H1 (cell line): Measurements from ENCODE around the gene SCPEP1. TPM values are rescaled to one million over a fixed set of nuclear protein-coding genes. Genes with fewer than 3 reads are reported as not detected.

ENCODE experiments used
- CTCF ChIA-PET: fragments of 300-600 bp; sonication (Branson Sonifier 250); formaldehyde crosslinking; loops from one replicate; lab custom pipeline; 2021; ENCODE audit not compliant: partially characterized antibody; lab: Charles Lee
- POLR2A ChIA-PET: fragments of 300-600 bp; sonication (Branson Sonifier 250); formaldehyde crosslinking; loops from one replicate; lab custom pipeline; 2021; ENCODE audit warnings: inconsistent platforms; ENCODE audit not compliant: partially characterized antibody; lab: Charles Lee
- DNase-seq, 2 experiments: peaks; one replicate each; pipeline versions ENCODE4 v3.0.0 to v3.0.0-alpha.2; 2010 to 2022; ENCODE audit warnings: low spot score in 2 of 2, low read depth in 1 of 2, mixed read lengths in 1 of 2
- FAIRE-seq: peaks from 2 replicates; lab custom pipeline; 2011; peaks lifted over from hg19 to GRCh38; lab: Jason Lieb, UNC
- H2AFZ ChIP-seq: 2 replicates; pipeline ENCODE4 v1.8.1; 2012; ENCODE audit warnings: low read length, inconsistent platforms
- H2AK5ac ChIP-seq: 2 replicates; pipeline ENCODE4 v1.6.1; 2013; ENCODE audit warnings: low read depth, low read length
- H2BK120ac ChIP-seq: replicated peaks from 2 replicates; pipeline ENCODE3; 2013; ENCODE audit warnings: low read depth, low read length, inconsistent platforms
- H2BK12ac ChIP-seq: 2 replicates; pipeline ENCODE4 v1.6.1; 2013; ENCODE audit warnings: low read depth, low read length
- H2BK15ac ChIP-seq: 2 replicates; pipeline ENCODE4 v1.6.1; 2013; ENCODE audit warnings: low read length
- H2BK20ac ChIP-seq: 2 replicates; pipeline ENCODE4 v1.6.1; 2013; ENCODE audit warnings: low read length
- H2BK5ac ChIP-seq: 2 replicates; pipeline ENCODE4 v1.6.1; 2013; ENCODE audit warnings: low read depth, low read length
- H3K14ac ChIP-seq: 2 replicates; pipeline ENCODE4 v1.6.1; 2013; ENCODE audit warnings: inconsistent platforms; ENCODE audit not compliant: insufficient read length
- H3K18ac ChIP-seq: 2 replicates; pipeline ENCODE4 v1.6.1; 2013; ENCODE audit warnings: low read length; ENCODE audit errors: extremely low read depth
- H3K23ac ChIP-seq: 2 replicates; pipeline ENCODE4 v1.6.1; 2013; ENCODE audit warnings: inconsistent platforms; ENCODE audit not compliant: insufficient read length
- H3K23me2 ChIP-seq: 2 replicates; pipeline ENCODE4 v1.6.1; 2013; ENCODE audit warnings: low read depth, low read length
- H3K27ac ChIP-seq: 2 replicates; pipeline ENCODE4 v1.6.1; 2011; ENCODE audit warnings: low read depth, low read length, inconsistent platforms
- H3K27me3 ChIP-seq, 4 experiments: replicated peaks in 1 of 4; 1 replicate in 1 of 4; 2 replicates in 3 of 4; pipeline versions ENCODE4 v1.6.1 to v1.8.1; 2011 to 2013; ENCODE audit warnings: low read length in 3 of 4, mild to moderate bottlenecking in 3 of 4, inconsistent platforms in 2 of 4, mixed read lengths in 2 of 4, moderate library complexity in 1 of 4; ENCODE audit not compliant: control insufficient read depth in 3 of 4, insufficient read depth in 3 of 4; ENCODE audit errors: extremely low read depth in 1 of 4
- H3K36me3 ChIP-seq, 4 experiments: 2 replicates each; pipeline versions ENCODE4 v1.6.1 to v1.8.1; 2011 to 2013; ENCODE audit warnings: mild to moderate bottlenecking in 4 of 4, low read length in 3 of 4, moderate library complexity in 2 of 4, control low read depth in 1 of 4, inconsistent platforms in 1 of 4; ENCODE audit not compliant: insufficient read depth in 4 of 4, control insufficient read depth in 2 of 4
- H3K4ac ChIP-seq: replicated peaks from 2 replicates; pipeline ENCODE3; 2013; ENCODE audit warnings: low read length, low read depth, mixed read lengths, inconsistent platforms; ENCODE audit not compliant: insufficient read length
- H3K4me1 ChIP-seq, 4 experiments: replicated peaks in 1 of 4; 1 replicate in 1 of 4; 2 replicates in 3 of 4; pipeline versions ENCODE4 v1.6.1 to v1.8.1; 2011 to 2013; ENCODE audit warnings: low read length in 3 of 4, inconsistent platforms in 2 of 4, mixed read lengths in 1 of 4; ENCODE audit not compliant: insufficient read depth in 4 of 4, control insufficient read depth in 3 of 4
- H3K4me2 ChIP-seq, 2 experiments: 2 replicates each; pipeline versions ENCODE4 v1.6.1 to v1.8.1; 2011 to 2013; ENCODE audit warnings: low read depth in 2 of 2, low read length in 2 of 2, control low read depth in 1 of 2, inconsistent platforms in 1 of 2, mild to moderate bottlenecking in 1 of 2; ENCODE audit not compliant: insufficient read depth in 1 of 2
- H3K4me3 ChIP-seq, 4 experiments: fragments of 200-600, 300-600 bp in 1 of 4; sonication (generic), shearing (Covaris generic), sonication (Bioruptor Twin) in 1 of 4; 2 replicates each; pipeline versions ENCODE4 v1.5.1 to v1.8.1; 2011 to 2016; ENCODE audit warnings: low read length in 4 of 4, low read depth in 3 of 4, control low read depth in 2 of 4, inconsistent platforms in 2 of 4, mild to moderate bottlenecking in 2 of 4, mixed read lengths in 1 of 4, moderate library complexity in 1 of 4; ENCODE audit not compliant: insufficient read depth in 2 of 4; ENCODE audit errors: extremely low read depth in 1 of 4
- H3K56ac ChIP-seq: replicated peaks from 2 replicates; pipeline ENCODE3; 2013; ENCODE audit warnings: low read depth, mild to moderate bottlenecking, mixed read lengths, low read length, inconsistent platforms; ENCODE audit not compliant: insufficient read length
- H3K79me1 ChIP-seq: 2 replicates; pipeline ENCODE4 v1.6.1; 2013; ENCODE audit warnings: low read depth, low read length, control low read depth
- H3K79me2 ChIP-seq, 2 experiments: 2 replicates each; pipeline versions ENCODE4 v1.6.1 to v1.8.1; 2012 to 2013; ENCODE audit warnings: low read length in 2 of 2, mild to moderate bottlenecking in 2 of 2, inconsistent platforms in 1 of 2; ENCODE audit not compliant: insufficient read depth in 2 of 2, control insufficient read depth in 1 of 2
- H3K9ac ChIP-seq, 4 experiments: replicated peaks in 1 of 4; 1 replicate in 1 of 4; 2 replicates in 3 of 4; pipeline versions ENCODE4 v1.6.1 to v1.8.1; 2011 to 2013; ENCODE audit warnings: low read depth in 3 of 4, low read length in 3 of 4, control low read depth in 2 of 4, mild to moderate bottlenecking in 2 of 4, moderate library complexity in 2 of 4, inconsistent platforms in 1 of 4; ENCODE audit errors: extremely low read depth in 1 of 4
- H3K9me3 ChIP-seq, 2 experiments: 2 replicates each; pipeline versions ENCODE4 v1.6.1 to v1.8.1; 2012 to 2013; ENCODE audit warnings: mild to moderate bottlenecking in 2 of 2, moderate library complexity in 2 of 2, control low read depth in 1 of 2, inconsistent platforms in 1 of 2, low read depth in 1 of 2, low read length in 1 of 2, mixed read lengths in 1 of 2; ENCODE audit not compliant: insufficient read depth in 2 of 2
- H4K20me1 ChIP-seq, 2 experiments: replicated peaks in 1 of 2; 2 replicates each; pipeline versions ENCODE3 to v1.8.1; 2011 to 2013; ENCODE audit warnings: inconsistent platforms in 2 of 2, low read length in 2 of 2, mild to moderate bottlenecking in 1 of 2; ENCODE audit not compliant: insufficient read depth in 2 of 2, control insufficient read depth in 1 of 2
- H4K5ac ChIP-seq: 2 replicates; pipeline ENCODE4 v1.6.1; 2013; ENCODE audit warnings: low read length, low read depth, mixed read lengths, inconsistent platforms; ENCODE audit not compliant: insufficient read length
- H4K8ac ChIP-seq: 2 replicates; pipeline ENCODE4 v1.8.0; 2013; ENCODE audit warnings: mild to moderate bottlenecking, moderate library complexity, low read length, inconsistent platforms; ENCODE audit not compliant: insufficient read depth; ENCODE audit errors: extremely low read depth
- H4K91ac ChIP-seq: replicated peaks from 2 replicates; pipeline ENCODE3; 2013; ENCODE audit warnings: low read length, mixed read lengths, inconsistent platforms; ENCODE audit not compliant: insufficient read length
- ASH2L ChIP-seq: fragments of 200-600, 300-600 bp; sonication (generic); IDR thresholded peaks from one replicate; pipeline ENCODE4 v1.7.1; 2017; ENCODE audit warnings: low read length
- EP300 ChIP-seq, 2 experiments: IDR thresholded peaks; 1 replicate in 1 of 2; 2 replicates in 1 of 2; pipeline ENCODE4 v1.6.1; 2011 to 2012; ENCODE audit warnings: low read depth in 2 of 2, low read length in 2 of 2, mild to moderate bottlenecking in 2 of 2, borderline replicate concordance in 1 of 2, inconsistent platforms in 1 of 2, moderate library complexity in 1 of 2
- FOSL1 ChIP-seq: IDR thresholded peaks from 2 replicates; pipeline ENCODE4 v1.6.1; 2011; ENCODE audit warnings: mild to moderate bottlenecking, low read depth, low read length, moderate library complexity; ENCODE audit not compliant: insufficient read depth
- RAD21 ChIP-seq, 2 experiments: IDR thresholded peaks in 1 of 2; conservative IDR thresholded peaks in 1 of 2; 2 replicates each; pipeline ENCODE4 v1.6.1; 2011; ENCODE audit warnings: low read depth in 2 of 2, low read length in 2 of 2, improper control_type of control experiment in 1 of 2, inconsistent platforms in 1 of 2, mild to moderate bottlenecking in 1 of 2, moderate library complexity in 1 of 2
- RFX5 ChIP-seq: IDR thresholded peaks from 2 replicates; pipeline ENCODE4 v1.6.1; 2011; ENCODE audit warnings: low read depth, low read length, improper control_type of control experiment, borderline replicate concordance
- SRF ChIP-seq: IDR thresholded peaks from 2 replicates; pipeline ENCODE4 v1.6.1; 2011; ENCODE audit warnings: mild to moderate bottlenecking, low read depth, low read length, moderate library complexity
- SUZ12 ChIP-seq: fragments of 200-600 bp; sonication (generic); IDR thresholded peaks from 2 replicates; pipeline ENCODE4 v1.6.1; 2012; ENCODE audit warnings: mild to moderate bottlenecking, inconsistent platforms, low read length, moderate library complexity, mixed read lengths
- WGBS, 2 experiments: shearing (Covaris generic) in 1 of 2; methylation state at CpG; one replicate each; pipeline versions ENCODE4 v1.1.6 to v1.1.7; 2013 to 2015; ENCODE audit warnings: low lambda C conversion rate in 2 of 2, mixed read lengths in 2 of 2, inconsistent platforms in 1 of 2, low coverage in 1 of 2, missing lambda C conversion rate in 1 of 2; ENCODE audit not compliant: insufficient replicate concordance in 2 of 2, insufficient coverage in 1 of 2, insufficient read length in 1 of 2; ENCODE audit errors: extremely low coverage in 1 of 2, missing lambda C conversion rate in 1 of 2; 5-methylcytosine and 5-hydroxymethylcytosine counted together
- polyA plus RNA-seq, 7 experiments: library from polyadenylated mRNA; depleted of rRNA in 3 of 7; stranded (reverse) in 5 of 7; unstranded in 2 of 7; fragments of >200 nt in 5 of 7; fragments of 200-250 nt in 2 of 7; gene quantifications; 1 replicate in 5 of 7; 2 replicates in 1 of 7; 4 replicates in 1 of 7; pipeline versions ENCODE4 v1.2.1 to v1.2.3, GENCODE V29; 2011 to 2013; ENCODE audit warnings: missing spikeins in 2 of 7, mixed read lengths in 2 of 7
- total RNA-seq: library from RNA; stranded (reverse); fragmentation: NEBNext Ultra II Directional; extraction: Animal tissue kit (Norgen Biotek cat#: 25700); gene quantifications from 2 replicates; pipeline ENCODE4 v1.2.1, GENCODE V29; 2021

SCPEP1 gene
- total and polyA plus RNA-seq, 2 of the 8 experiments (the other 6 are each of a cell fraction or from before 2014, with no cell fraction given) = 30.7 to 52.6 TPM

- Histone ChIP-seq H3K9me3 (no peaks in the 10 kb centered on the region), H3K4ac (no peak overlapping the region), H3K56ac (no peak overlapping the region), H3K4me1 (no peaks in the 10 kb centered on the region), H3K27me3 (no peaks in the 10 kb centered on the region), H2BK12ac (no peak overlapping the region), H3K4me2 (no peak overlapping the region), H2AFZ (no peak overlapping the region), H2BK15ac (no peak overlapping the region), H4K91ac (no peak overlapping the region), H3K27ac (no peak overlapping the region), H3K9ac (no peak overlapping the region), H3K18ac (no peak overlapping the region), H3K14ac (no peak overlapping the region), H3K23me2 (no peaks in the 10 kb centered on the region), H3K23ac (no peak overlapping the region), H2BK120ac (no peak overlapping the region), H2BK20ac (no peak overlapping the region), H3K79me2 (no peaks in the 10 kb centered on the region), H3K4me3 (no peak overlapping the region), H2AK5ac (no peak overlapping the region), H4K8ac (no peak overlapping the region), H2BK5ac (no peak overlapping the region), H3K79me1 (no peaks in the 10 kb centered on the region), H4K5ac (no peak overlapping the region), H3K36me3 (peaks cover 0 to 30% (median 10%) of the 10 kb centered on the region in 4 experiments; a peak in 5 of 8 replicates), H4K20me1 (peaks cover 0 to 2% of the 10 kb centered on the region in 2 experiments)
- ChIA-PET CTCF (interaction anchor here (0.6 to 1.3 kb wide), 2 partner anchors 23 to 1016 kb away, joined by 3 read pairs; no protein-coding TSS in a partner anchor), POLR2A (interaction anchor here (1.4 kb wide), 1 partner anchor 9 kb away, joined by 3 read pairs; no protein-coding TSS in a partner anchor)
- FAIRE-seq = no peak
- DNase-seq = no peak
- WGBS, 2 experiments = 97% methylated on average over 11 of the region's 11 CpGs; no CpG with 5 or more reads in 1 of the 2 experiments
- TF ChIP-seq SRF (no peak), ASH2L (no peak), EP300 (IDR thresholded peaks at IDR 0.05; ENCODE audit: borderline replicate concordance in 1 of 2, low read depth in 2 of 2, low read length in 2 of 2) (no peak), RFX5 (no peak), SUZ12 (no peak), FOSL1 (no peak), RAD21 (IDR thresholded peaks at IDR 0.05 in 1 of 2, conservative IDR thresholded peaks at IDR 0.05 in 1 of 2; ENCODE audit: low read depth in 2 of 2, low read length in 2 of 2) (no peak)
Measured at GRCh38 chr17:56987283-56987834, 9.4 kb downstream of the SCPEP1 start.
